HG03521 (cell line): Measurements from ENCODE around the gene XPO1.

Source experiments
- ATAC-seq: cut with Tn5 transposase; IDR thresholded peaks from one replicate; pipeline ENCODE4 v1.9.1; 2021; ENCODE audit warnings: mild to moderate bottlenecking, moderate library complexity; ENCODE audit not compliant: unreplicated experiment

Gene XPO1

DNA sequence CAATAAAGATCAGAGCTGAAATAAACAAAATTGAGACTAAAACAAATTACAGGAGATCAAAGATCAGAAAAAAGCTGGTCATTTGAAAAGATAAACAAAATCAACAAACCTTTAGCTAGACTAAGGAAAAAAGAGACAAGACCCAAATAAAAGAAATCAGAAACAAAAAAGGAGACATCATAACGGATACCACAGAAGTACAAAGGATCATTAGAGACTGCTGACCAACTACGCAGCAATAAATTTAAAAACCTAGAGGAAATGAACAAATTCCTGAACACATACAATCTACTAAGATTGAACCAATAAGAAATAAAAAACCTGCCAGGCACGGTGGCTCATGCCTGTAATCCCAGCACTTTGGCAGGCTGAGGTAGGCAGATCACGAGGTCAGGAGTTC is 101.0 kb downstream of the XPO1 start:
- no peak for ATAC-seq

DNA sequence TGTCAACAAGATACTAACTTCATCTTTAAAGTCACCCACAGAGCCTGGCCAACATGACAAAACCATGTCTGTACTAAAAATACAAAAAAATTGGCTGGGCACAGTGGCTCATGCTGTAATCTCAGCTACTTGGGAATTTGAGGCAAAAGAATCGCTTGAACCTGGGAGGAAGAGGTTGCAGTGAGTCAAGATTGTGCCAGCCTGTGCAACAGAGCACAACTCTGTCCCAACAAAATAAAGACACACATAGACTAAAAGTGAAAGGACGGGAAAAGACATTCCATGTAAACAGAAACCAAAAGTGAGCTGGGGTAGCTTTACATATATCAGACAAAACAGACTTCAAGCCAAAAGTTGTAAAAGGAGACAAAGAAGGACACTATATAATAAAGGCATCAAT is 102.1 kb downstream of the XPO1 start:
- no peak for ATAC-seq

DNA sequence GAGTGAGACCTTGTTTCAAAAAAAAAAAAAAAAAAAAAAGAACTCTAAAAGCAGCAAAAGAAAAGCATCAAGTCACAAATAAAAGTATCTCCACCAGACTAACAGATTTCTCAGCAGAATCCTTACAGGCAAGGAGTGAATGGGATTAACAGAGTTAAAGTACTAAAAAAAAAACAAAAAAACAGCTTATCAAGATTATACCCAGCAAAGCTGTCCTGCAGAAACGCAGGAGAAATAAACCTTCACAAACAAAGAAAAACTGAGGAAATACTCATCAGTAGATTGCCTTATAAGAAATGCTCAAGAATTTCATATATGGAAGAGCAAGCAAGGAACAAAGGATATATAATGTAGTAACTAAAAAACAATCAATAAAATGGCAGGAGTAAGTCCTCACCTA is 102.9 kb downstream of the XPO1 start:
- no peak for ATAC-seq

DNA sequence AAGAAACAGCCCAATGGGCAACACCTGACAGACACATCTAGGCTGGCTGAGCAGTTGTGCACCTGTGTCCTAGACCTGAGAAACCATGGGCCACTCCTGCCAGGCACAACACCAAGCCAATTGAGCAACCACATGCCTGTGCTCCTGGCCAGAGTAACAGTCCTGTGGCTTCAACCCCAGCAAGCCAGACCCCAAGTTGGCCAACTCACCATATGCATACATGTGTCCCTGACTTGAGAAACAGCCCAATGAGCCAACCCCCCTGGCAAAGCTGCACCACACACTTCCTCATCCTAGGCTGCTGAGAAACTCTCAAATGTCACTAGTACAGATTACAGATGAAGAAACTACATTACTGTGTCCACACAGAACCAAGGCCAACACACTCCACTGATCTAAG is 103.8 kb downstream of the XPO1 start:
- no peak for ATAC-seq

DNA sequence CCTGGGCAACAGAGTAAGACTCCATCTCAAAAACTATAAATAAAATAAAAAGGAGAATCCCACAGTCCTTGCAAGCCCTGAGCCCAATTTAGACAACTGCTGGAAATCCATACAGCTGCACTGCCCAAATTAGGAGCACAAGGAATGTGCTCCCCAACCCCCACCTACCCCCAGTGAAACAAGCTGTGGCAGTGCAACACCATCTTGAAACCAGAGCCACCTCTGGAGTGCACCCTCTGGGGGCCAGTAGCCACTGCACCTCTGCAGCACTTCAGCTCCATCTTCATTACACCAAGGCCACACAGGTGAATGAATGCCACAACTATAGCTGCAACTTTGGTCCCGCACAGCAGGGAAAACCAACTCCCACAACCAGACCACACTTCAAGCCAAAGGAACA is 104.5 kb downstream of the XPO1 start:
- ATAC-seq, result no peak

DNA sequence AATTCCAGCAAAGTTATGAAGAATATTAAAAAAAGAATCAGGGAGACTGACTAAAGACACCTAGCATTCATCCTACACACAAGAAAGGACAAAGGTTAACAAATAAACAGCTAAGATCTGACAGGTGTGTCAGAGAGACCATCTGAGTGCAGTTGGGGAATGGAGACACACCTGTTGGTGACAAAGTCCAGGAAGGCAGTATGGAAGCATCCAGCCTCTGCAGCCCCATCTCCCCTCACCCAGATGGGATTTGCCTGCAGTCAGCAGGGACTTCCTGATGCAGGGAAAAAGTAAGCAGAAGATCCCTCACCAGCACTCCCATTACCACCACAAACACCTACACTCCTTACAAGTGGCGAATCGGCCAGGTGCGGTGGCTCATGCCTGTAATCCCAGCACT is 105.2 kb downstream of the XPO1 start:
- ATAC-seq, result no peak

DNA sequence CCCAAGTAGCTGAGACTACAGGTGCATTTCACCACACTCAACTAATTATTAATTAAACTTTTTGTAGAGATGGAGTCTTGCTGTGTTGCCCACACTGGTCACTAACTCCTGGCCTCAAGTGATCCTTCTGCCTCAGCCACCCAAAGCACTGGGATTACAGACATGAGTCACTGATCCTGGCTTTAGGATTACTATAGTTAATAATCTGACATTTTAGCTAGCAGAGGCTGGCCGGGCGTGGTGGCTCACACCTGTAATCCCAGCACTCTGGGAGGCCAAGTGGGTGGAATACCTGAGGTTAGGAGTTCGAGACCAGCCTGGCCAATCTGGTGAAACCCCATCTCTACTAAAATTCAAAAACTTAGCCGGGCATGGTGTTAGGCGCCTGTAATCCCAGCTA is 106.8 kb downstream of the XPO1 start:
- no peak for ATAC-seq
